Measurements from ENCODE around the gene FOXN3. TPM values are rescaled to one million over a fixed set of nuclear protein-coding genes. Genes with fewer than 3 reads are reported as not detected.

Gene FOXN3
- polyA plus RNA-seq, 2 of the 4 experiments (the other 2 are of a cell fraction): 6.0 to 6.4 TPM

DNA sequence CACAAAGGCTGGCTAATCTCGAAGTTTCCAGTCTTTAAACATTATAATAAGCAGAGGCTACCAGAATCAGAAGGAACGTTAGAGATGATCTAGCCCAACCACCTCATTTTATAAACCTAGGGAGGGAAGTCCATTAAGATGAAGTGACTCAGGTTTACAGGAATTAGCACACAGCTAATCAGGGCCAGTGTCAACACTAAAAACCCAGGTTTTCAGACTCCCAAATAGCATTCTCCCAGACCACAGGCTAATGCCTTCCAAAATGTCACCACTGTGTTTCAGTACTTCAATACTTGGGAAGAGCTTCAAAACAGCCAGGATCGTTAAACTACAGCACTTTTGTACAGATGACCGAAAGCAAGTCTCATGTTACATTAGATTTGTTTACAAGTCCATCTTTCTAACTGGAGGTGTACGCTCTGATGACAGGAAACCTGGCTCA lies 89.2 kb downstream of the FOXN3 start (continued):
- no peak for TF ChIP-seq ELK1 (IDR thresholded peaks at IDR 0.05; ENCODE audit: low read depth, low read length)

DNA sequence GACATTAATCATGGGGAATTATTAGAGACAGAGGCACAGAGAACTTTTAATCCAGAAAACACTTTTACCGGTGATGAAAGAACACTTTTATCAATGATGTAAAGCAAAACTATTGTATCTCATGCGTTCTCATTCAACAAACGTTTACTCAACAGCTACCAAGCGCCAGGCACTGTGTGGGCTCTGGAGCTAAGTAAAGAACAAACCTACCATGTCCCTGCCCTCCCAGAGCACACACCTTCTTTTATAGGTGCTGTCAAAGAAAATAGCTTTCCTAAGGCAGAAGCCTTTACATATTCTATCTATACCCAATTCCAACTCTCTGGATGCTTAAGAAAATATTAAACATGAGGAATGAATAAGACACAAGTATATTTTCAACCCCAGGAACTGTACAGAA lies 91.1 kb downstream of the FOXN3 start:
- no peaks in the 10 kb centered on the region for H3K4me1 ChIP-seq
- no peak for FAIRE-seq
- WGBS (ENCODE audit: missing lambda C conversion rate): 61% methylated on average over 4 of the region's 4 CpGs
- no peak for ATAC-seq
- CTCF ChIA-PET: interaction anchor here (1.2 kb wide), 1 partner anchor 26 kb away, joined by 3 read pairs; no protein-coding TSS in a partner anchor
- no peak for DNase-seq (ENCODE audit: low read depth in 1 of 2, low spot score in 1 of 2)
- H3K4me2 ChIP-seq: no peak overlapping the region
- H3K9me3 ChIP-seq: no peaks in the 10 kb centered on the region
- H3K4me3 ChIP-seq: no peak overlapping the region
- no peak overlapping the region for H3K27ac ChIP-seq
- TF ChIP-seq MYC (IDR thresholded peaks at IDR 0.05; ENCODE audit: borderline replicate concordance, low read length) (no peak), ZNF302 (CRISPR knock-in tag; IDR thresholded peaks at IDR 0.05) (no peak), ELK1 (IDR thresholded peaks at IDR 0.05; ENCODE audit: low read depth, low read length) (no peak), RAD21 (conservative IDR thresholded peaks at IDR 0.05 in 1 of 2, IDR thresholded peaks at IDR 0.05 in 1 of 2) (no peak), SREBF2 (IDR thresholded peaks at IDR 0.05) (no peak), NR3C1 (IDR thresholded peaks at IDR 0.05) (no peak), TP53 (CRISPR knock-in tag; IDR thresholded peaks at IDR 0.05) (no peak), ZC3H11A (IDR thresholded peaks at IDR 0.05) (no peak), USF2 (IDR thresholded peaks at IDR 0.05) (no peak), REST (IDR thresholded peaks at IDR 0.05) (no peak), CBX8 (IDR thresholded peaks at IDR 0.05) (no peak), SMC3 (IDR thresholded peaks at IDR 0.05) (no peak), MAZ (IDR thresholded peaks at IDR 0.05; ENCODE audit: borderline replicate concordance, low read depth, low read length) (no peak), HOXB5 (CRISPR knock-in tag; IDR thresholded peaks at IDR 0.05) (no peak), MAFK (IDR thresholded peaks at IDR 0.05; ENCODE audit: partially characterized antibody) (no peak), FOSB (CRISPR knock-in tag; IDR thresholded peaks at IDR 0.05) (no peak)
- TF ChIP-seq, protein P1, sequence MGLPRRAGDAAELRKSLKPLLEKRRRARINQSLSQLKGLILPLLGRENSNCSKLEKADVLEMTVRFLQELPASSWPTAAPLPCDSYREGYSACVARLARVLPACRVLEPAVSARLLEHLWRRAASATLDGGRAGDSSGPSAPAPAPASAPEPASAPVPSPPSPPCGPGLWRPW (IDR thresholded peaks at IDR 0.05): no peak
- POLR2A ChIA-PET: no interaction called here

- POLR2A ChIA-PET: no interaction called here
- Histone ChIP-seq H3K9me3 (no peaks in the 10 kb centered on the region), H3K4me2 (no peak overlapping the region), H3K4me1 (no peaks in the 10 kb centered on the region), H3K4me3 (no peak overlapping the region), H3K27ac (no peak overlapping the region)
- CTCF ChIA-PET: interaction anchor here (1.2 kb wide), 1 partner anchor 27 kb away, joined by 3 read pairs; no protein-coding TSS in a partner anchor
- FAIRE-seq: no peak
- no peak for DNase-seq (ENCODE audit: low read depth in 1 of 2, low spot score in 1 of 2)
- TF ChIP-seq RAD21 (conservative IDR thresholded peaks at IDR 0.05 in 1 of 2, IDR thresholded peaks at IDR 0.05 in 1 of 2) (no peak), NR3C1 (IDR thresholded peaks at IDR 0.05) (no peak), JUN (IDR thresholded peaks at IDR 0.05) (no peak)
- TF ChIP-seq, protein P2, sequence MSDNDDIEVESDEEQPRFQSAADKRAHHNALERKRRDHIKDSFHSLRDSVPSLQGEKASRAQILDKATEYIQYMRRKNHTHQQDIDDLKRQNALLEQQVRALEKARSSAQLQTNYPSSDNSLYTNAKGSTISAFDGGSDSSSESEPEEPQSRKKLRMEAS (IDR thresholded peaks at IDR 0.05): no peak
- no peak for ATAC-seq
- 83% methylated on average over 1 of the region's 2 CpGs for WGBS (ENCODE audit: missing lambda C conversion rate)
Measured at GRCh38 chr14:89325299-89325883, 91.6 kb downstream of the FOXN3 start.
